HG02623 (cell line): Measurements from ENCODE around the gene PXDN.
"Not testable (repeated sequence)": the region's sequence is repeated elsewhere in the genome, so short reads cannot be mapped to it uniquely, and the experiment has no call there.

Experiments used
- ATAC-seq: cut with Tn5 transposase; IDR thresholded peaks from one replicate; pipeline ENCODE4 v1.9.1; 2021; ENCODE audit warnings: moderate library complexity; ENCODE audit not compliant: unreplicated experiment

PXDN gene

DNA sequence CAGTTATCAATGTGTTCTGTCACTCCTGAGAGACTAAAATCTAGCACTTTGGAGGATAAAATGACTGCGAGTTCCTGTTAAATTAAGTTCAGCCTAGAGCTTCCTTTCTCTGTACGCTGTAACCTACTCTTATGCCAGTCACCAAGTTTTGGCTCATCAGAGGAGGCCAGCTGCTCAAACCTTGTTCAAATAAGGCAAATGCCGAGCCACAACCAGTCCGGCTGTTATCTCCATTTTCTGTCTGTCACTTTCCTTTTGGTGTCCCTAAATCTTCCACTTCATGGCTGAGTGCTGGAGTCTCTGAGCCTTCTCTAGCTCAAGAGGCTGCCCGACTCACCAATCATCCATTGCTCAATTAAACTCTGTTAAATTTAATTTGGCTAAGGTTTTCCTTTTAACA lies 33.5 kb upstream of the PXDN start:
- ATAC-seq, result no peak

DNA sequence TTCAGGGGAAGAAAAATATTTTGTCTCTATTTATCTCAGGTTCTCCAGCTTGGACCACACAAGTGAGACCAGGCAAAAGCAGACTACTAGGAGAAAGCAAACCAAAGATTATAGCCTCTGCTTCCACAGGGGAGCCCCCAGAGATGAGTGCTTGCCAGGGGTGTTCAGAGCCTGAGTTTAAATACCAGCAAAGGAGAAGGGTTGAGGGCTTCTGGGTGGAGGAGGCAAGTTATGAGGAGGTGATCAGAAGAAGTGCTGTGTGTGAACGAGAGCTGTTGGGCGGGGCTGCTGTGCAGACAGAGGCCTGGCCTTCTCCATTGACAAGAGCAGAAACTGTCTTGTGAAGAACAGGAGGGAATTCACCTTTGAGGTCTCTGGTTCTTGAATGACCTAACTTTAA lies 32.8 kb upstream of the PXDN start:
- ATAC-seq, result no peak

DNA sequence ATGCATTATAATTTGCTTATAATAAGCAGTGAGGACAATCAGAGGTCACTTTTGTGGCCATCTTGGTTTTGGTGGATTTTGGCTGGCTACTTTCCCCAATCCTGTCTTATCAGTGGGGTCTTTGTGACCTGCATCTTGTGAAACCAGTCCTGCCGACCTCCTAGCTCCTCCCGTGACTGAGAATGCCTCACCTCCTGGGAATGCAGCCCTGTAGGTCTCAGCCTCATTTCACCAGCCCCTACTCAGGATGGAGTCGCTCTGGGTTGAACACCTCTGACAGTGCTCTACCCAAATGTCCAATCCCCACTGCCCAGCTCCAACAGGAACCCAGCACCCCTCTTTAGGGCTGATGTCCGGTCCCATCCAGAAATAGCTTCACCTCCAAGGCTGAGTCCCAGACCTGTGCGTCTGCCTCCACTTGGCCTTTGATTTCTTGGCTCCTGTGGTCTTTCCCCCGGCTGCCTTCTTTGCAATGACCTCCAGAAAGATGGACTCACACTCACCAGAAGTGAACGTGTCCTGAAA lies 31.3 kb upstream of the PXDN start:
- ATAC-seq, result no peak

DNA sequence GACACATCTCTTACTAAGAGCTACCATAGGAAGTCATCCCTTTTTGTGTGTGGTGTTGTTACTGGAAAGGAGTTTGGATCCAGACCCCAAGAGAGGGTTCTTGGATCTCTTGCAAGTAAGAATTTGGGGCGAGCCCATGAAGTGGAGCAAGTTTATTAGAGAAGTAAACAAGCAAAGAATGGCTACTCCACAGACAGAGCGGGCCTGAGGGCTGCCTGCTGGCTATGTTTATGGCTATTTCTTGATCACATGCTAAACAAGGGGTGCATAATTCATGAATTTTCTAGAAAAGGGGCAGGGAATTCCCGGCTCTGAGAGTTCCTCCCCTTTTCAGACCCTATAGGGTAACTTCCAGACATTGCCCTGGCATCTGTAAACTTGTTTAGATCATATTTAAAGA lies 30.6 kb upstream of the PXDN start:
- ATAC-seq, result no peak

DNA sequence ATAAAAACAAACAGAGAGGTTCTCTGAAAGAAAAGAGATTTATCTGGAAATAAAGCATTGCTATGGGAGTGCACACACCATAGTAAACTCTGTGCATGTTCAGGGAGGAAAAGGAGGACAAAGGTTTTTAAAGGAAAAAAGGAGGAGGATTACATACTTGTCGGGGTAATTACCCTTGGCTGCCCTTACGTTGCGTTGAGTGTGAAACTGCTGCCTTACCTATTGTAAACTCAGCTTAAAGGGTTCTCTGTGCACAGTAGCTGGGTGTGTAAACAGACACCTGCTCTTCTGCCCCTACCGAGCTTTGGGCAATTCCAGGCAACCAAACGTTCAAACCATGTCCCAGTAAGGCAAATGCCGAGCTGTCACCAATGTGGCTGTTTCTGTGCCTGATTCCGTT lies 29.6 kb upstream of the PXDN start:
- ATAC-seq, result no peak

DNA sequence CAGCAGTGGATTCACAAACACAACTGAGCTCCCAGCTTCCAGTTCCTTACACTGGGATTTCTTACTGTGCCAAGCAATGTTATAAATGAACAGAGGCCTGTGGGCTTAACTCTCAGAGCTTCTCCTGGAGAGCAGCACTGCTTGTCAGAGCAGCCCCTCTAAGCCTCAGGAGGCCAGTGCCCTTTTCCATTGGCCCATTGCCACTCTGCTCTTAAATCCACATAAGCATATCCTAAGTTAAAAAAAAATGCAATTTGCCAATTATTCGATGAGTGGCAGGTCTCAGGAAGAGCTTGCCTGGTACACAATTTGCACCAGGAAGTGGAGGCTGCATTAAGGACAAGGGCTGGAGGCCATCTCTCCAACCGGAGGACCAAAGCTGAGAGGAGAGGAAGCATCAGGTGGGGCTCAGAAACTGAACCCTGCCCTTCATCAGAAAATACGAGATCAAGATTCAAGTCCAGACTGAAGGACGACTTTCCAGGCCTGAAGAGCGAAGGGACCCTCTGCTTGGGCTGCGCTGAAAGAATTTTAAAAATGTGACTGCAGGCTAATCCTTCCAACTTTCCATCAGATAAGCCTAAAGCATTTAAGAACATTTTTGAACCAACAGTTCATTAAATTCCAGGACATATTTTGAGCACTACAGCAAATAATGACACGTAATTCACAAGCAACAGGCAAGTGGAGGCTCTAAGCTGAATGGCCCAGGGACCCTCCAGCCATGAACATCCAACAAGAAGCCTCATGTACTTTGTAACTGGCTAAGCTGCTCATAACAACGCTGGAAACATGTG lies 28.4 kb upstream of the PXDN start:
- ATAC-seq, result no peak

GRCh38 chr2:1771626-1772280 lies 27.4 kb upstream of the PXDN start:
- ATAC-seq, result no peak

GRCh38 chr2:1770566-1771380 lies 26.5 kb upstream of the PXDN start:
- ATAC-seq, result no peak

GRCh38 chr2:1769703-1770422 lies 25.5 kb upstream of the PXDN start:
- ATAC-seq, result no peak

GRCh38 chr2:1767939-1768691 lies 23.8 kb upstream of the PXDN start:
- no peak for ATAC-seq

- ATAC-seq, result no peak
Measured at GRCh38 chr2:1766851-1767811, 22.8 kb upstream of the PXDN start.

DNA sequence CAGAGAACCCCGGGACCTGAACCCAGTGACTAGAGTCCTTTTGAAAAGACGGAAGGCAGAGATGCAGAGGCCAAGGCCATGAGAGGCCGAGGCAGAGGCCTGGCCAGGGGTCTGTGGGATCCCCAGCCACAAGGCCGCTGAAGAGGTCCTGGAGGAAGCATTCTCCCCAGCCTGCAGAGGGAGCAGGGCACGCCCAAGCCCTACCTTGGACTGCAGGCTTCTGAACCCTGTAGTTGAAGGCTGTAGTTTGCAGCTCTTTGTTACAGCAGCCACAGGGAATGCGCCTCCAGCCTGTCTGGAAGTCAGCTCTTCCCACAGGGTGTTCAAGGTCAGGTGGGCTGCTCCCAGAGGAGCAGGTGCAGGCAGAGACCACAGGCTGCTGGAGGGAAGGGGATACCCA lies 22.1 kb upstream of the PXDN start:
- ATAC-seq, result no peak

GRCh38 chr2:1765201-1765600 lies 20.9 kb upstream of the PXDN start:
- not testable (repeated sequence) for ATAC-seq

DNA sequence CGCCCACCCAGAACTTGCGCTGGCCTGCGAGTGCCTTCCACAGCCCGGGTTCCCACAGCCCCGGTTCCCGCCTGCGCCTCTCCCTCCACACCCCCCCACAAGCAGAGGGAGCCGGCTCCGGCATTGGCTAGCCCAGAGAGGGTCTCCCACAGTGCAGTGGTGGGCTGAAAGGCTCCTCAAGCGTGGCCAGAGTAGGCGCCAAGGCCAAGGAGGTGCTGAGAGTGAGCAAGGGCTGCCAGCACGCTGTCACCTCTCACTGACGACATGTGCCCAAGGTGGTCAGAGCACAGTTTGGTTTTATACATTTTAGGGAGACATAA lies 15.3 kb upstream of the PXDN start:
- no peak for ATAC-seq

- ATAC-seq, result no peak
Measured at GRCh38 chr2:1758774-1759610, 14.7 kb upstream of the PXDN start.

- ATAC-seq, result no peak
Measured at GRCh38 chr2:1758171-1758570, 13.9 kb upstream of the PXDN start.

DNA sequence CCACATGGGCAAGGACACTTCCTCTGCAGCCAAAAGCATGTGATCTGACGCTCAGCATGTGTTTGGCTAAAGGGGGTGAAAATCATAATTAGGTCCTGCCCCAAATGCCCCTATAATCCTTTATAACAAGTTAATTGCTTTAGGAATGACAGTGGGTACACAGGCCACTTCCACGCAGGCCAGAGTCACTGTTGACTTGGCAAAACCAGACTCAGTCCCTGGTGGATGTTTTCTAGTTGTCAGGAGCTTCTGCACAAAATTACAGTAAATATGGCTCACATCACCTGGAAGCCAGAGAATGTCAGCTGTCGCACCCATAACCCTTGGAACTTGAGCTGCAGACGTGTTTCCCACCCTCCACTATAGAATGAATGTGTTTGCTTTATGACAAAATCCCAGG lies 13.3 kb upstream of the PXDN start:
- no peak for ATAC-seq

- ATAC-seq, result not testable (repeated sequence)
Measured at GRCh38 chr2:1757146-1757545, 12.8 kb upstream of the PXDN start.
